Measurements from ENCODE around the gene OR10G8. TPM values are rescaled to one million over a fixed set of nuclear protein-coding genes. Genes with fewer than 3 reads are reported as not detected.
"Not testable (repeated sequence)": the region's sequence is repeated elsewhere in the genome, so short reads cannot be mapped to it uniquely, and the experiment has no call there.

Gene OR10G8, protein sequence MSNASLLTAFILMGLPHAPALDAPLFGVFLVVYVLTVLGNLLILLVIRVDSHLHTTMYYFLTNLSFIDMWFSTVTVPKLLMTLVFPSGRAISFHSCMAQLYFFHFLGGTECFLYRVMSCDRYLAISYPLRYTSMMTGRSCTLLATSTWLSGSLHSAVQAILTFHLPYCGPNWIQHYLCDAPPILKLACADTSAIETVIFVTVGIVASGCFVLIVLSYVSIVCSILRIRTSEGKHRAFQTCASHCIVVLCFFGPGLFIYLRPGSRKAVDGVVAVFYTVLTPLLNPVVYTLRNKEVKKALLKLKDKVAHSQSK
- total RNA-seq = not detected in 2 replicates

DNA sequence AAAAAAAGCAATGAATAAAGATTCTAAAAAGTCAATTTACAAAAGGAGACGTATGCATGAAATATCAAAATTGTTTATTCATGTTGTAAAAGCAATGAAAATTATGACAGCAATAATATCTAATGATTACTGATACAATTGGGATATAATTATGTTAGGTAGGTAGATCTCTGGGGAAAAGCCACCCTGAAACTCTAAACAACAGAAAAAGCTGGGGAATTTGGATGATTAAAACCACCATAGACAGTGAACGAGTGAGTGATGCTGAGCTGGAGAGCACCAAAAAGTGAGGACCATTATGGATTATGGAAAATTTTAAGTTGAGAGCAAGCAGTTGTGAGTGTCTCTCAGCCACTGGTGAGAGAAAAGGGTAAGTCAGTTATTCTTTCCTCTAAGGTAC is at the start of gene OR10G8:
OR10G8 (plus strand) TSS at position 301 of the 400 bp plus-strand sequence. CDS start 2,825 bp downstream, outside the sequence.
- ATAC-seq (ENCODE audit: low read depth) = no peak
- Mint-ChIP-seq H3K9me3 (no peaks in the 10 kb centered on the region), H3K4me3 (no peak within 1 kb of the TSS), H3K36me3 (ENCODE audit: low read depth) (no peaks in the 10 kb centered on the region), H3K27ac (no peak within 1 kb of the TSS), H3K27me3 (no peaks in the 10 kb centered on the region), H3K4me1 (no peaks in the 10 kb centered on the region)
- DNase-seq = no peak
- intact Hi-C loops (cut with micrococcal nuclease) = no loop called here
- TF ChIP-seq, protein P1, sequence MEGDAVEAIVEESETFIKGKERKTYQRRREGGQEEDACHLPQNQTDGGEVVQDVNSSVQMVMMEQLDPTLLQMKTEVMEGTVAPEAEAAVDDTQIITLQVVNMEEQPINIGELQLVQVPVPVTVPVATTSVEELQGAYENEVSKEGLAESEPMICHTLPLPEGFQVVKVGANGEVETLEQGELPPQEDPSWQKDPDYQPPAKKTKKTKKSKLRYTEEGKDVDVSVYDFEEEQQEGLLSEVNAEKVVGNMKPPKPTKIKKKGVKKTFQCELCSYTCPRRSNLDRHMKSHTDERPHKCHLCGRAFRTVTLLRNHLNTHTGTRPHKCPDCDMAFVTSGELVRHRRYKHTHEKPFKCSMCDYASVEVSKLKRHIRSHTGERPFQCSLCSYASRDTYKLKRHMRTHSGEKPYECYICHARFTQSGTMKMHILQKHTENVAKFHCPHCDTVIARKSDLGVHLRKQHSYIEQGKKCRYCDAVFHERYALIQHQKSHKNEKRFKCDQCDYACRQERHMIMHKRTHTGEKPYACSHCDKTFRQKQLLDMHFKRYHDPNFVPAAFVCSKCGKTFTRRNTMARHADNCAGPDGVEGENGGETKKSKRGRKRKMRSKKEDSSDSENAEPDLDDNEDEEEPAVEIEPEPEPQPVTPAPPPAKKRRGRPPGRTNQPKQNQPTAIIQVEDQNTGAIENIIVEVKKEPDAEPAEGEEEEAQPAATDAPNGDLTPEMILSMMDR (IDR thresholded peaks at IDR 0.05) = no peak
- ChIA-PET CTCF (no interaction called here), POLR2A (no interaction called here)

DNA sequence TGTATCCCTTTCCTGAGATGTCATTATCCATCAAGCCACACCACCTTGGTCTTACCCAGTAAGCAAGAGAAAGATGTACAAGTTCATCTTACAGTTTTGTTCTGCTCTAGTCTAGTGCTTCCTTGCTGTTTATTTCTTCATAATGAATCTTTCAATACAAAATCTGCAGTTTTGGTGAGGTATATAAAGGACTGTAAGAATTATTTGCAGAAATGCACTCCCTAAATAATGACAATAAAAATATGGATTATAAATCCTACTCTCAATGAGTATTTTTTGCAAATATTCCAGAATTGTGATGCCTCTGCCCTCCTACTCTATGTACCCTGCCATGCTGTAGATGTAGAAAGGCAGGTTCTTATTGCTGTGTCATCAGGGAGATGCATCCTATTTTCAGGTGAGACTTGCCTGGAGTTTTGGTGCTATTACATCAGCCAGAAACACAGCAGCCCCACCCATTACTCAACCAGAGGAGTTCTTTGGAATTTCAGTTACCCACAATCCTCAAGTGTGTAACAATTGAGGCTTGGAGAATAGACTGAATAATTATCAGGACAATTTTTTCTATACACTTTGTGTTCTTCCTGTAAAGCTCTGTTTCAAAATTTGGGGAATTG is 48.8 kb upstream of the OR10G8 start, which contains the start of gene OR10S1:
OR10S1 (minus strand) TSS at position 51 of the 617 bp plus-strand sequence. CDS start 117 bp downstream, outside the sequence.
- Mint-ChIP-seq H3K4me1 (no peaks in the 10 kb centered on the region), H3K27me3 (no peaks in the 10 kb centered on the region), H3K36me3 (ENCODE audit: low read depth) (no peaks in the 10 kb centered on the region), H3K27ac (no peak within 1 kb of the TSS), H3K4me3 (no peak within 1 kb of the TSS), H3K9me3 (peaks cover 5% of the 10 kb centered on the region)
- ATAC-seq (ENCODE audit: low read depth) = no peak
- CTCF ChIA-PET = no interaction called here
- POLR2A ChIA-PET = no interaction called here
- intact Hi-C loops (cut with micrococcal nuclease) = no loop called here
- DNase-seq = no peak
- TF ChIP-seq, protein P1 (IDR thresholded peaks at IDR 0.05) = no peak

DNA sequence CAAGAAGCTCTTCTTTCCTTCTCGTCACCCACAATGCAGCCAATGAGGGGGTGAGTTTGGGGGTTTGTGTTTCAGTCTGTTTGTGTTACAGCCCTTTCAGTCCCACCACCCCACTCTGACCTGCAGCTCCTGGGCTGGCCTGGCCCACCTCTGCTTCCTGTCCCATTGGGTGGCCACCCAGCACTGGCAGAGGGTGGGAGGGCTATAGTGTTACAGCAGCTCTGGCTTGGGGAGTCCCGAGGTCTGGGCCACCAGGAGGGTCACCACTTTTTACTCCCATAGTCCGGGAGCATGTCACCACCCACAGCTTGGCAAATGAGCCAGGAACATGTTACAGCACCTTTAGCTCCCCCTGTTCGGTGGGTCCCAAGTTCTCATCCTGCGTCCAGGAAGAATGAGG is 47.3 kb upstream of the OR10G8 start:
- Mint-ChIP-seq H3K4me3 (no peak overlapping the region), H3K36me3 (ENCODE audit: low read depth) (no peaks in the 10 kb centered on the region), H3K4me1 (no peaks in the 10 kb centered on the region), H3K27ac (no peak overlapping the region), H3K9me3 (peaks cover 7% of the 10 kb centered on the region), H3K27me3 (no peaks in the 10 kb centered on the region)
- intact Hi-C loops (cut with micrococcal nuclease) = no loop called here
- DNase-seq (no peak), ATAC-seq (ENCODE audit: low read depth) (no peak)
- CTCF ChIA-PET = no interaction called here
- TF ChIP-seq, protein P1 (IDR thresholded peaks at IDR 0.05) = no peak
- POLR2A ChIA-PET = no interaction called here

DNA sequence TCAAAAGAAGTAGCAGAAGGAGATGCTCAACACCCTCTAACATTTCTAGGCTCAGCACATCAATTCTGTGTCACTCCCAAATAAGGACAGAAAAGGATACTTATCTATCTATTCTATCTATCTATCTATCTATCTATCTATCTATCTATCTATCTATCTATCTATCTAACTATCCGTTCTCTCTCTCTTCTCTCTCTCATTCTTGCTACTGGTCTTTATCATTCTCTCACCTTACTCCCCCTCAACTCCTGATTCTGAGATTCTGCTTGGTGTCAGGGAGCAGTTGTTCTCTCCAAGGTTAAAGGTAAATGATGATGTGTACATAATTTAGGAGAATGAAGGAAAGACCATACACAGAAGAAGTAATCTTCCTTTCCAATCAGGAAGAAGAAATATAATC is 31.5 kb upstream of the OR10G8 start, which contains the start of gene OR10G6:
OR10G6 (minus strand) TSS at position 43 of the 400 bp plus-strand sequence; CDS start at position 43, 0 bp downstream.
- DNase-seq (no peak), ATAC-seq (ENCODE audit: low read depth) (no peak)
- intact Hi-C loops (cut with micrococcal nuclease) = no loop called here
- H3K4me3 Mint-ChIP-seq = no peak within 1 kb of the TSS
- H3K27ac Mint-ChIP-seq = no peak within 1 kb of the TSS
- H3K4me1 Mint-ChIP-seq = no peaks in the 10 kb centered on the region
- H3K27me3 Mint-ChIP-seq = no peaks in the 10 kb centered on the region
- H3K9me3 Mint-ChIP-seq = no peaks in the 10 kb centered on the region
- CTCF ChIA-PET = no interaction called here
- TF ChIP-seq, protein P1 (IDR thresholded peaks at IDR 0.05) = no peak
- POLR2A ChIA-PET = no interaction called here
- H3K36me3 Mint-ChIP-seq (ENCODE audit: low read depth) = no peaks in the 10 kb centered on the region

DNA sequence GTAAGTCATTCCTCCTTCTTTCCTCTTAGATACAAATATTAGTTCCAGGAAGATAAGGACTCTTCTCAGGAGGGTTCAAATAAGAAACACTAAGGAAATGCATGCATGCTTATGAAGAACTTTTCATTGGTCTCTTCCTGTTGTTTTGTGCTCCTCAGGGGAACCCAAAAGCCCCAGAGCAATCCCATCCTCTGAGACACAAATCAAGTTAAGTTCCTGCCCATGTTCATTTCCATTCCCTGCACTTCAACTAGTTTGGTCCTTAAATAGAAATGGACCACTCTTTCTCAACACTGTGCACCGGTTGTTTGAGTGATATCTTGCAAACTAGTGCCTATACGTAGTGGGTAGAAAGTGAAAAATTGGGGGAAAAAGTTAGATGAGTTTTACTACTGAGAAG is 13.9 kb upstream of the OR10G8 start, which contains the start of gene OR10G4:
OR10G4 (plus strand) TSS at position 301 of the 400 bp plus-strand sequence. CDS start 2,578 bp downstream, outside the sequence.
- no peaks in the 10 kb centered on the region for H3K36me3 Mint-ChIP-seq (ENCODE audit: low read depth)
- ChIA-PET POLR2A (no interaction called here), CTCF (no interaction called here)
- intact Hi-C loops (cut with micrococcal nuclease) = no loop called here
- DNase-seq (no peak), ATAC-seq (ENCODE audit: low read depth) (no peak)
- H3K9me3 Mint-ChIP-seq = no peaks in the 10 kb centered on the region
- no peaks in the 10 kb centered on the region for H3K27me3 Mint-ChIP-seq
- H3K4me1 Mint-ChIP-seq = no peaks in the 10 kb centered on the region
- no peak within 1 kb of the TSS for H3K27ac Mint-ChIP-seq
- TF ChIP-seq, protein P1 (IDR thresholded peaks at IDR 0.05) = no peak
- H3K4me3 Mint-ChIP-seq = no peak within 1 kb of the TSS

DNA sequence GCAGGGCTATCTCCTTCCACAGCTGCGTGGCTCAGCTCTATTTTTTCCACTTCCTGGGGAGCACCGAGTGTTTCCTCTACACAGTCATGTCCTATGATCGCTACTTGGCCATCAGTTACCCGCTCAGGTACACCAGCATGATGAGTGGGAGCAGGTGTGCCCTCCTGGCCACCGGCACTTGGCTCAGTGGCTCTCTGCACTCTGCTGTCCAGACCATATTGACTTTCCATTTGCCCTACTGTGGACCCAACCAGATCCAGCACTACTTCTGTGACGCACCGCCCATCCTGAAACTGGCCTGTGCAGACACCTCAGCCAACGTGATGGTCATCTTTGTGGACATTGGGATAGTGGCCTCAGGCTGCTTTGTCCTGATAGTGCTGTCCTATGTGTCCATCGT is 10.8 kb upstream of the OR10G8 start:
- DNase-seq; H3K4me3 Mint-ChIP-seq; H3K4me1 Mint-ChIP-seq; H3K27ac Mint-ChIP-seq; POLR2A ChIA-PET; H3K9me3 Mint-ChIP-seq; H3K36me3 Mint-ChIP-seq (ENCODE audit: low read depth); ATAC-seq (ENCODE audit: low read depth); intact Hi-C loops (cut with micrococcal nuclease); CTCF ChIA-PET; H3K27me3 Mint-ChIP-seq: not testable (repeated sequence)
